Neural crest cell (in vitro differentiated cells): ENCODE results near the gene HS3ST5. TPM values are rescaled to one million over a fixed set of nuclear protein-coding genes. Genes with fewer than 3 reads are reported as not detected.

ENCODE experiments used
- DNase-seq: peaks from one replicate; pipeline ENCODE4 v3.0.0; 2021; ENCODE audit warnings: low read depth, mixed read lengths, low spot score
- H3K27ac Mint-ChIP-seq: one replicate; pipeline ENCODE4 v1.8.0; 2021; ENCODE audit warnings: mild to moderate bottlenecking, mixed read lengths; ENCODE audit not compliant: unreplicated experiment
- H3K27me3 Mint-ChIP-seq: 2 replicates; pipeline ENCODE4 v1.8.0; 2021; ENCODE audit warnings: low read depth, mild to moderate bottlenecking, mixed read lengths
- H3K36me3 Mint-ChIP-seq: 2 replicates; pipeline ENCODE4 v1.8.0; 2021; ENCODE audit warnings: low read depth, mild to moderate bottlenecking, mixed read lengths
- H3K4me1 Mint-ChIP-seq: 2 replicates; pipeline ENCODE4 v1.8.0; 2021; ENCODE audit warnings: mixed read lengths
- H3K4me3 Mint-ChIP-seq: one replicate; pipeline ENCODE4 v1.8.0; 2021; ENCODE audit warnings: mild to moderate bottlenecking, mixed read lengths
- H3K9me3 Mint-ChIP-seq: 2 replicates; pipeline ENCODE4 v1.8.0; 2021; ENCODE audit warnings: mixed read lengths
- CTCF ChIP-seq: fragments of 200-600 bp; sonication (generic); conservative IDR thresholded peaks from 2 replicates; pipeline ENCODE4 v1.5.0; 2021; ENCODE audit warnings: antibody characterized with exemption, mild to moderate bottlenecking
- total RNA-seq: library from RNA; stranded (reverse); gene quantifications from 2 replicates; pipeline ENCODE4 v1.2.1, GENCODE V29; 2021

Gene HS3ST5
- total RNA-seq, 1 donor from 2014 or later, result 0.26 TPM

GRCh38 chr6:114092943-114093342 is 249.9 kb downstream of the HS3ST5 start:
- Mint-ChIP-seq H3K36me3 (no peaks in the 10 kb centered on the region), H3K4me1 (no peaks in the 10 kb centered on the region), H3K4me3 (no peak overlapping the region), H3K9me3 (no peaks in the 10 kb centered on the region), H3K27ac (no peak overlapping the region), H3K27me3 (peaks cover 3% of the 10 kb centered on the region)
- no peak for DNase-seq
- TF ChIP-seq CTCF, result no peak

- TF ChIP-seq CTCF, result no peak
- Mint-ChIP-seq H3K27me3 (peaks cover 3% of the 10 kb centered on the region), H3K27ac (no peak overlapping the region), H3K4me3 (no peak overlapping the region), H3K9me3 (no peaks in the 10 kb centered on the region), H3K36me3 (no peaks in the 10 kb centered on the region), H3K4me1 (no peaks in the 10 kb centered on the region)
- DNase-seq, result no peak
These were observed 252.2 kb downstream of the HS3ST5 start for GRCh38 chr6:114090626-114091025.

GRCh38 chr6:114087496-114087895 is 255.3 kb downstream of the HS3ST5 start:
- H3K27me3 Mint-ChIP-seq, result peaks cover 2% of the 10 kb centered on the region
- no peaks in the 10 kb centered on the region for H3K36me3 Mint-ChIP-seq
- DNase-seq, result no peak
- H3K4me3 Mint-ChIP-seq, result no peak overlapping the region
- no peak for TF ChIP-seq CTCF
- H3K27ac Mint-ChIP-seq, result no peak overlapping the region
- H3K9me3 Mint-ChIP-seq, result no peaks in the 10 kb centered on the region
- no peaks in the 10 kb centered on the region for H3K4me1 Mint-ChIP-seq

GRCh38 chr6:114085211-114085610 is 257.6 kb downstream of the HS3ST5 start:
- no peak for DNase-seq
- no peak for TF ChIP-seq CTCF
- H3K4me1 Mint-ChIP-seq, result no peaks in the 10 kb centered on the region

GRCh38 chr6:114084327-114084890 is 258.4 kb downstream of the HS3ST5 start:
- Mint-ChIP-seq H3K27me3 (peaks cover 2% of the 10 kb centered on the region), H3K36me3 (no peaks in the 10 kb centered on the region), H3K4me1 (no peaks in the 10 kb centered on the region), H3K4me3 (no peak overlapping the region), H3K27ac (no peak overlapping the region), H3K9me3 (no peaks in the 10 kb centered on the region)
- TF ChIP-seq CTCF, result no peak
- no peak for DNase-seq

More at GRCh38 chr6:114085211-114085610, 257.6 kb downstream of the HS3ST5 start:
- Mint-ChIP-seq H3K4me3 (no peak overlapping the region), H3K36me3 (no peaks in the 10 kb centered on the region), H3K9me3 (no peaks in the 10 kb centered on the region), H3K27me3 (peaks cover 2% of the 10 kb centered on the region), H3K27ac (no peak overlapping the region)
